Sigmoid colon (tissue), 4 donors: ENCODE measurements around the gene ERICH6.

Source experiments
- EP300 ChIP-seq, 4 donors: sonication (generic); formaldehyde crosslinking; IDR thresholded peaks; one replicate each; pipeline ENCODE4 v1.6.1; 2017; ENCODE audit warnings: antibody characterized with exemption in 4 of 4
- POLR2A ChIP-seq, 2 donors: fragments of 450-650 bp; IDR thresholded peaks; one replicate each; pipeline ENCODE4 v1.6.1; 2016; ENCODE audit warnings: antibody characterized with exemption in 2 of 2, mild to moderate bottlenecking in 2 of 2, moderate library complexity in 2 of 2
- POLR2AphosphoS5 ChIP-seq, 4 donors: sonication (generic); formaldehyde crosslinking; IDR thresholded peaks; one replicate each; pipeline ENCODE4 v1.6.1; 2017; ENCODE audit warnings: antibody characterized with exemption in 4 of 4
- TF ChIP-seq, protein P1 (sequence below), 4 experiments: fragments of 450-650 bp in 3 of 4; fragments of 200-600 bp in 1 of 4; IDR thresholded peaks; one replicate each; pipeline ENCODE4 v1.5.1; 2016 to 2019; ENCODE audit warnings: antibody characterized with exemption in 4 of 4, mild to moderate bottlenecking in 3 of 4, moderate library complexity in 2 of 4

GRCh38 chr3:150738688-150739087 lies 35.0 kb upstream of the ERICH6 start:
- TF ChIP-seq POLR2A (IDR thresholded peaks at IDR 0.05) (no peak), EP300 (IDR thresholded peaks at IDR 0.05) (no peak), POLR2AphosphoS5 (IDR thresholded peaks at IDR 0.05) (no peak)
- TF ChIP-seq, protein P1, sequence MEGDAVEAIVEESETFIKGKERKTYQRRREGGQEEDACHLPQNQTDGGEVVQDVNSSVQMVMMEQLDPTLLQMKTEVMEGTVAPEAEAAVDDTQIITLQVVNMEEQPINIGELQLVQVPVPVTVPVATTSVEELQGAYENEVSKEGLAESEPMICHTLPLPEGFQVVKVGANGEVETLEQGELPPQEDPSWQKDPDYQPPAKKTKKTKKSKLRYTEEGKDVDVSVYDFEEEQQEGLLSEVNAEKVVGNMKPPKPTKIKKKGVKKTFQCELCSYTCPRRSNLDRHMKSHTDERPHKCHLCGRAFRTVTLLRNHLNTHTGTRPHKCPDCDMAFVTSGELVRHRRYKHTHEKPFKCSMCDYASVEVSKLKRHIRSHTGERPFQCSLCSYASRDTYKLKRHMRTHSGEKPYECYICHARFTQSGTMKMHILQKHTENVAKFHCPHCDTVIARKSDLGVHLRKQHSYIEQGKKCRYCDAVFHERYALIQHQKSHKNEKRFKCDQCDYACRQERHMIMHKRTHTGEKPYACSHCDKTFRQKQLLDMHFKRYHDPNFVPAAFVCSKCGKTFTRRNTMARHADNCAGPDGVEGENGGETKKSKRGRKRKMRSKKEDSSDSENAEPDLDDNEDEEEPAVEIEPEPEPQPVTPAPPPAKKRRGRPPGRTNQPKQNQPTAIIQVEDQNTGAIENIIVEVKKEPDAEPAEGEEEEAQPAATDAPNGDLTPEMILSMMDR (IDR thresholded peaks at IDR 0.05), result no peak
